BLaER1 (cell line): ENCODE data around the gene RPS6KA2.

ENCODE experiments used
- H3K27ac ChIP-seq: shearing (Covaris generic); formaldehyde crosslinking; 2 replicates; pipeline ENCODE4 v1.8.1; 2022
- H3K27me3 ChIP-seq: shearing (Covaris generic); formaldehyde crosslinking; 2 replicates; pipeline ENCODE4 v1.8.1; 2022
- H3K36me3 ChIP-seq: shearing (Covaris generic); formaldehyde crosslinking; 2 replicates; pipeline ENCODE4 v1.8.1; 2022
- H3K4me1 ChIP-seq: shearing (Covaris generic); formaldehyde crosslinking; 2 replicates; pipeline ENCODE4 v1.8.1; 2022
- H3K4me2 ChIP-seq: shearing (Covaris generic); formaldehyde crosslinking; 2 replicates; pipeline ENCODE4 v1.8.1; 2022
- H3K4me3 ChIP-seq: shearing (Covaris generic); formaldehyde crosslinking; 2 replicates; pipeline ENCODE4 v1.8.1; 2022
- H3K9ac ChIP-seq: shearing (Covaris generic); formaldehyde crosslinking; 2 replicates; pipeline ENCODE4 v1.8.1; 2022
- H3K9me3 ChIP-seq: shearing (Covaris generic); formaldehyde crosslinking; 2 replicates; pipeline ENCODE4 v1.8.1; 2022
- H4K20me1 ChIP-seq: shearing (Covaris generic); formaldehyde crosslinking; 2 replicates; pipeline ENCODE4 v1.8.1; 2022
- Cebpa-rat ChIP-seq: shearing (Covaris generic); IDR thresholded peaks from 2 replicates; pipeline ENCODE4 v1.8.1; 2022

The RPS6KA2 gene

GRCh38 chr6:166433096-166433495 is 194.0 kb downstream of the RPS6KA2 start:
- Histone ChIP-seq H3K4me1 (peaks cover 47% of the 10 kb centered on the region), H3K9me3 (peaks cover 12% of the 10 kb centered on the region; the same call in 1 of the 2 replicates), H3K27me3 (no peaks in the 10 kb centered on the region), H3K4me3 (no peak overlapping the region), H3K9ac (no peak overlapping the region), H3K36me3 (no peaks in the 10 kb centered on the region), H3K27ac (no peak overlapping the region), H4K20me1 (no peaks in the 10 kb centered on the region), H3K4me2 (no peak overlapping the region)
- no peak for TF ChIP-seq Cebpa-rat

- Histone ChIP-seq H3K27me3 (no peaks in the 10 kb centered on the region), H3K4me1 (peaks cover 19% of the 10 kb centered on the region), H3K4me2 (no peak overlapping the region), H4K20me1 (no peaks in the 10 kb centered on the region), H3K36me3 (no peaks in the 10 kb centered on the region), H3K9ac (no peak overlapping the region), H3K9me3 (0 out of 2 replicates have a peak, but pooled peaks cover 3% of the 10 kb centered on the region), H3K27ac (no peak overlapping the region), H3K4me3 (no peak overlapping the region)
- TF ChIP-seq Cebpa-rat, result no peak
Observed at GRCh38 chr6:166430269-166430668, 196.8 kb downstream of the RPS6KA2 start.

DNA sequence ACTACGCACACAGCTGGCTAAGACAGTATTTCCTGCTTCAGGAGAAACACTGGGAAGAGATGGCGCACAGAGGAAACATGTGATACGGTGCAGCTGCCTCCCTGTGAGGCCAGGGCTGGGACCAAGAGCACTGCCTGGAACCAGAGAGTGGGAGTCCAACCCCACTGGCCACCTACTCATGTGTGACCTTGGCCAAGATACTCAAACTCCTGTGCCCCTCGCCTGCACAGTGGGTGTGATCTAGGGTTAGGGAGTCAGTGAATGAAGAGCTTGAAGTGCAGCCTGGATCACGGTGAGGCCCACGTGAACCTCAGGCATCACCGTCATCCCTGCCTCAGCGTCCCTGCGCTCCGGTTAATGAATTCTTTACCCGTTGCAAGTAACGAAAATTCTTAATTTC is 202.6 kb downstream of the RPS6KA2 start:
- no peaks in the 10 kb centered on the region for H4K20me1 ChIP-seq
- no peak overlapping the region for H3K27ac ChIP-seq
- peaks cover 18% of the 10 kb centered on the region for H3K4me1 ChIP-seq
- no peaks in the 10 kb centered on the region for H3K9me3 ChIP-seq
- no peak overlapping the region for H3K9ac ChIP-seq
- TF ChIP-seq Cebpa-rat, result no peak
- no peaks in the 10 kb centered on the region; the same call in 1 of the 2 replicates for H3K36me3 ChIP-seq
- no peaks in the 10 kb centered on the region for H3K27me3 ChIP-seq
- H3K4me2 ChIP-seq, result no peak overlapping the region
- H3K4me3 ChIP-seq, result no peak overlapping the region

DNA sequence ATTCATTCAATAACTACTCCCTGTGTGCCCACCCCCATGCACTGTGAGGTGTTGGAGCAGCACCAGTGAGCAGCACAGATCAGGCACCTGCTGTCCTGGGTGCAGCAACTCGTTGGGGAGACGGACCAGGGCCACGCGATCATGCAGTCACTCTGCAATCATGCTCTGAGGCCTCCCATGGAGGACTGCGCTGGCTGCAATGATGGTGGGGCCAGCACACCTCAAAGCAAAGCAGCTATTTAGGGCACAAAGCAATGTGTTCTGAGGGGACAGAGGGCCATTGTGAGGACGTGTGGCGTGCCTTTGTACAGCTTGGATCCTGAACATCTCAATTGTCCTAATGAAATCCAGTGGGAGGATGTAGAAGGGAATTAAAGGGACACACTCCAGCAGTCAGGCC is 203.3 kb downstream of the RPS6KA2 start:
- no peak for TF ChIP-seq Cebpa-rat
- no peak overlapping the region for H3K9ac ChIP-seq

GRCh38 chr6:166423051-166423745 is 203.9 kb downstream of the RPS6KA2 start:
- H3K9ac ChIP-seq, result no peak overlapping the region
- H3K4me2 ChIP-seq, result no peak overlapping the region
- H3K4me1 ChIP-seq, result peaks cover 22% of the 10 kb centered on the region
- H3K4me3 ChIP-seq, result no peak overlapping the region
- H4K20me1 ChIP-seq, result no peaks in the 10 kb centered on the region
- H3K9me3 ChIP-seq, result no peaks in the 10 kb centered on the region
- no peak overlapping the region for H3K27ac ChIP-seq
- no peak for TF ChIP-seq Cebpa-rat
- no peaks in the 10 kb centered on the region; the same call in 1 of the 2 replicates for H3K36me3 ChIP-seq
- no peaks in the 10 kb centered on the region for H3K27me3 ChIP-seq

More for the DNA sequence above, 203.3 kb downstream of the RPS6KA2 start:
- Histone ChIP-seq H3K27me3 (no peaks in the 10 kb centered on the region), H3K27ac (no peak overlapping the region), H3K4me2 (no peak overlapping the region), H4K20me1 (no peaks in the 10 kb centered on the region), H3K4me3 (no peak overlapping the region), H3K4me1 (peaks cover 22% of the 10 kb centered on the region), H3K9me3 (no peaks in the 10 kb centered on the region), H3K36me3 (no peaks in the 10 kb centered on the region; the same call in 1 of the 2 replicates)

DNA sequence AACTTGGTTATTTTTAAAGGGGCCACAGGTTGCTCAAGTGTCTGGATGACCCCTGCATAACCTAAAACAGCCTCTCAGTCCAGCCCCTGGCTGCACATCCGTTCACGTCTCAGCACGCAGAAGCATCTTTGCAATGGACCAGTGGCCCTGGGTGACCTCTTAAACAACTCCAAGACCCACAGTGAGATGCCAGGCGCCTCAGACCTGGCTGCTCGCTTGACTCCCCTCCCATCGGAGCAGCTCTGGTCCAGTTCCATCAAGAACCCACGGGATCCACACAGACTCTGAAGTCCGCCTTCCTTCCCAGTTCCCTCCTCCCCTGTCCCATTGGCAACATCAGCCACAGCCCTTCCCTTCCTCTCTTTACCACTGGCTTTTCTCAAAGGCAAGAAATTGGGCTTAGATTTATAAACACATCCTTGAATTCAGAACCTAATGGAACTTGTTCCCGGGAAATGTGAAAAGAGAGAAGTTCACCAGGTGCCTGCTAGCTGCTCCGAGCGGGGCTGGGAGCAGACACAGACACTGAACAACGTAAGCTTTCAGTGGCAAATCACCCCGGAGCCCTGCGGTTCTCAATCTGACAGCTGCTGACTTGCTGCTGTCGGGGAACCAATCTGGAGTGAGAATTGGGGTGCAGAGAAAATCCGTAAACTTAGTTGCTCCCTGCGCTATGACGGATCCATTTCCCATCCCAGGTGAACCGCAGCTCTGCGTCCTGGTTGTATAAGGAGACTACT is 204.7 kb downstream of the RPS6KA2 start:
- Histone ChIP-seq H3K36me3 (no peaks in the 10 kb centered on the region; the same call in 1 of the 2 replicates), H3K9ac (no peak overlapping the region), H4K20me1 (no peaks in the 10 kb centered on the region), H3K4me1 (peaks cover 22% of the 10 kb centered on the region), H3K27me3 (no peaks in the 10 kb centered on the region), H3K9me3 (no peaks in the 10 kb centered on the region), H3K4me2 (no peak overlapping the region), H3K4me3 (no peak overlapping the region), H3K27ac (no peak overlapping the region)
- TF ChIP-seq Cebpa-rat, result no peak

- Histone ChIP-seq H3K9ac (no peak overlapping the region), H4K20me1 (no peaks in the 10 kb centered on the region), H3K4me1 (peaks cover 22% of the 10 kb centered on the region), H3K36me3 (no peaks in the 10 kb centered on the region; the same call in 1 of the 2 replicates), H3K4me2 (no peak overlapping the region), H3K27ac (no peak overlapping the region), H3K9me3 (no peaks in the 10 kb centered on the region), H3K27me3 (no peaks in the 10 kb centered on the region), H3K4me3 (no peak overlapping the region)
- no peak for TF ChIP-seq Cebpa-rat
Observed at GRCh38 chr6:166420351-166420750, 206.7 kb downstream of the RPS6KA2 start.

DNA sequence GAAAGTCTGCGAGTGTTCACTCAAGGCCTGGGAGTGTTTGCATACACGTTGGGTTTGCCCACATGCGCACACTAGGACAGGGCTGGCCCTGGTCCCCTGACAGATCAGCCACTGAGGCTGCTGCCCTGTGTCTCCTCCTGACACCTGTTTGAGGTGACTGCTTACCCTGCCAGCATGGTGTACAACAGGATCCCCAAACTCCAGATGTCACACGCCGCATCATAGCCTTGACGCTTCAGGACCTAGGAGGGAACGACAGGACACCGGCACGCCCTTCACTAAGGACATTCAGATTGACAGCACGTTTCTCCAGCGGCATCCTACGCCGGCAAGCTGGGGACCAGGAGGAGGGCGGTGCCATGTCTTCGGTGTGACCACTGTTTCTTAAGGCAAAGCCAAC is 207.3 kb downstream of the RPS6KA2 start:
- H3K4me1 ChIP-seq, result peaks cover 22% of the 10 kb centered on the region
- H3K27ac ChIP-seq, result no peak overlapping the region
- no peak overlapping the region for H3K9ac ChIP-seq
- no peak for TF ChIP-seq Cebpa-rat
- H3K27me3 ChIP-seq, result no peaks in the 10 kb centered on the region
- no peak overlapping the region for H3K4me3 ChIP-seq
- no peaks in the 10 kb centered on the region for H4K20me1 ChIP-seq
- peak overlapping the region; percentile 18 for H3K4me2 ChIP-seq
- no peaks in the 10 kb centered on the region; the same call in 1 of the 2 replicates for H3K36me3 ChIP-seq
- H3K9me3 ChIP-seq, result no peaks in the 10 kb centered on the region

DNA sequence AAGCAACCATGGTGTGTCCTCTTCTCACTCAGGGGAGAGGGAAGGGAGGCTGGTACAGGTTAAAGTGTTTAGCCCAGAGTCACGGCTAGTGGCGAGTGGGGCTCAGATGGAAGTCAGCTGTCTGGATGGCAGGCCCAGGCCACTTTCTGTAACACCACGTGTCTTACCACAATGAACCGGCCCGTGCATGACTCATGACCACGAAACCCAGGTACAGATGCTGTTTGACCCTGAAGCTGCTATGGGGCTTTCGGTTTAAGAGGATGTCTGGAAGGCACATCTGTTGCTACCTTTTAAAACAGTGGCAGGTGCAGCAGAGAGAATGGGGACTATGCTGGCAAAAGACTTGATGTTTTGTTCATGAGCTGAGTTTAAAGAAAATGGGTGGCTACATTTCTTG is 207.8 kb downstream of the RPS6KA2 start:
- no peak for TF ChIP-seq Cebpa-rat
- H4K20me1 ChIP-seq, result no peaks in the 10 kb centered on the region
- peak overlapping the region; percentile 18 for H3K4me2 ChIP-seq
- H3K4me3 ChIP-seq, result no peak overlapping the region
- no peak overlapping the region for H3K27ac ChIP-seq
- no peaks in the 10 kb centered on the region for H3K9me3 ChIP-seq
- no peak overlapping the region for H3K9ac ChIP-seq
- peaks cover 22% of the 10 kb centered on the region for H3K4me1 ChIP-seq
- no peaks in the 10 kb centered on the region for H3K27me3 ChIP-seq
- no peaks in the 10 kb centered on the region; the same call in 1 of the 2 replicates for H3K36me3 ChIP-seq

DNA sequence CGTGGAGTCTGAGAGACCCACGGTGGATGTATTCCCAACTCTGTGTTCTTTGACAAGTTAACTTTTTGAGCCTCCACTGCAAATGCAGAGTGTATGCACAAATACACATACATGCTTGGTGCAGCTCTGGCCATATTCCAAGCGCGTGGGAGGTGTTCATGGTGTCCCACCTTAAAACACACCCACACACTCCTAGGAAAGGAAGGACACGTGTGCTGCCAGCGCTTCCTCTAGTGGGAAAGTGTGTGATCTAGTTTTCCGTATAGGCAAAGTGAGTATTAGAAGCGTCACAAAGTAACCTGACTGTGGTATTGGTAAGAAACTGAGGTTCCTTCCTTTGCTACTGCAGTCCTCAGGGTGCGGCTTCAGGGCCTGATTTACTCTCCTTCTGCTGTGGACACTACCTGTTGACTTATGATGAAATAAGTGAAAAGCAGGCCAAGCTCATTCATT is 208.3 kb downstream of the RPS6KA2 start:
- Histone ChIP-seq H3K9ac (no peak overlapping the region), H4K20me1 (no peaks in the 10 kb centered on the region), H3K27me3 (no peaks in the 10 kb centered on the region), H3K4me3 (no peak overlapping the region), H3K27ac (no peak overlapping the region), H3K36me3 (no peaks in the 10 kb centered on the region; the same call in 1 of the 2 replicates), H3K9me3 (no peaks in the 10 kb centered on the region), H3K4me1 (peaks cover 22% of the 10 kb centered on the region), H3K4me2 (no peak overlapping the region)
- TF ChIP-seq Cebpa-rat, result no peak
